HG02870 (cell line): ENCODE measurements around the gene TBC1D21.
"Not testable (repeated sequence)": the region's sequence is repeated elsewhere in the genome, so short reads cannot be mapped to it uniquely, and the experiment has no call there.

Source experiments
- ATAC-seq: cut with Tn5 transposase; IDR thresholded peaks from one replicate; pipeline ENCODE4 v1.9.1; 2021; ENCODE audit warnings: mild to moderate bottlenecking, moderate library complexity; ENCODE audit not compliant: unreplicated experiment

The TBC1D21 gene

GRCh38 chr15:73927003-73927475 is 53.7 kb downstream of the TBC1D21 start:
- no peak for ATAC-seq

- ATAC-seq = no peak
These were observed 54.3 kb downstream of the TBC1D21 start for GRCh38 chr15:73927476-73928240.

GRCh38 chr15:73928241-73928579 is 54.8 kb downstream of the TBC1D21 start:
- ATAC-seq = no peak

GRCh38 chr15:73928971-73929627 is 55.7 kb downstream of the TBC1D21 start:
- no peak for ATAC-seq

- ATAC-seq = no peak
These were observed 57.0 kb downstream of the TBC1D21 start for GRCh38 chr15:73930371-73930770.

GRCh38 chr15:73930790-73931281 is 57.5 kb downstream of the TBC1D21 start:
- no peak for ATAC-seq

GRCh38 chr15:73931441-73931840 is 58.1 kb downstream of the TBC1D21 start:
- no peak for ATAC-seq

- no peak for ATAC-seq
These were observed 59.2 kb downstream of the TBC1D21 start for GRCh38 chr15:73932381-73933191.

GRCh38 chr15:73934281-73934680 is 60.9 kb downstream of the TBC1D21 start:
- no peak for ATAC-seq

- ATAC-seq = no peak
These were observed 62.2 kb downstream of the TBC1D21 start for GRCh38 chr15:73935547-73935946.

GRCh38 chr15:73936181-73936580 is 62.8 kb downstream of the TBC1D21 start:
- ATAC-seq = no peak

GRCh38 chr15:73936588-73937290 is 63.4 kb downstream of the TBC1D21 start:
- ATAC-seq = no peak

- no peak for ATAC-seq
These were observed 63.9 kb downstream of the TBC1D21 start for GRCh38 chr15:73937296-73937695.

GRCh38 chr15:73937726-73938125 is 64.4 kb downstream of the TBC1D21 start:
- ATAC-seq = no peak

GRCh38 chr15:73938516-73938915 is 65.2 kb downstream of the TBC1D21 start:
- not testable (repeated sequence) for ATAC-seq
